ENCODE results near the gene EML1.

Gene EML1

DNA sequence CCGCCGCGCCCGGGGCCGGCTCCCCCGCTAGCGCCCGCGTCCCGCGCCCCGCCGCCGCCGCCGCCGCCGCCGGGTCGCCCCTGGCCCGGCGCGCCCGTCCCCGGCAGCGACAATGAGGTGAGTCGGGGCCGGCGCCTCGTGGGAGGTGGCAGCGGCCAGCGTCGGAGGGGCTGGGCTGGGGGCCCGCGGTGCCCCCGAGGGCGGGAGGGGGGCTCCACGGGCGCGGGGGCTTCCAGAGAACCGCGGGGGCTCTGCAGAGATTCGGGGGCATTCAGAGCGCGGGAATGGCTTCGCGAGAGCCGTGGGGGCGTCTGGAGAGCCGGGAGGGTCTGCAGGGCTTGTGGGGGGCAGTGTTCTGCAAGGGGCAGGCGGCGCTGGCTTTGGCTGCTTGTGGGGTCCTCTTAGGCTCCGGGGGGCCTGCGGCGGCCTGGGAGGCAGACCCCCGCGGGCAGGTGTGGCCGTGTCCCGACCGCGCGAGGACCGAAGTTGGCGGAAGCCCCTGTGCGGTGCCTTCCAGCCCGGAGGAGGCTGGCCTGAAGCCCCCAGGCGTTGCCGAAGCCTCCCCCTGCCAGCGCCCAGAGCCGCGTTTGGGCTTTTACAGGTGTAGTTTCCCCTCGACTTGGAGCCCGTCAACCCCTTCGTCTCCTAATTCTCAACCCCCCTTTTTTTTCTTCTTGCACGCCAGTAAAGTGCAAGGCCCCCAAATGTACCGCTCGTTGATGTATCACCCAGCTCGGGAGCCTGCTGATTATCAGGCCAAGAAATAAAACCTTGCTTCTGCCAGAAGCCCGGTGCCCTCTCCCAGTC is 178.9 kb downstream of the EML1 start:
- DNase-seq = peak; percentile 63

- DNase-seq = no peak
These were observed 179.7 kb downstream of the EML1 start for GRCh38 chr14:99972748-99973466.

DNA sequence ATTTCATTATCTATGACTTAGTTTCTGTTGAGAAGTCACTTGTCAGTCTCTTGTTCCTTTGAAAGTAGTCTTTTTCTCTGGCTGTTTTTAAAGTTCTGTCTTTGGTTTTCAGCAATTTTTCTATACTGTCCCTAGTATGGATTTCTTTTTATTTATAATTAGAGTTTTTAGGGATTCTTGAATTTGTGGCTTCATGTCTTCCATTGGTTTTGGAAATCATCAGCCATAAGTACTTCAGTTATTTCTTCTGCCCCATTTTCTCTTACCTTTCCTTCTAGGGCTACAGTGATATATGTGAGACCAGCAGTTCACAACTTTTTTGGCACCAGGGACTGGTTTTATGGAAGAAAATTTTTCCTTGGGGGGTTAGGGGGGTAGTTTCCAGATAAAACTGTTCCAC is 182.0 kb downstream of the EML1 start:
- no peak for DNase-seq

- no peak for DNase-seq
These were observed 182.8 kb downstream of the EML1 start for GRCh38 chr14:99976021-99976420.

GRCh38 chr14:99976681-99977080 is 183.5 kb downstream of the EML1 start:
- DNase-seq = no peak

DNA sequence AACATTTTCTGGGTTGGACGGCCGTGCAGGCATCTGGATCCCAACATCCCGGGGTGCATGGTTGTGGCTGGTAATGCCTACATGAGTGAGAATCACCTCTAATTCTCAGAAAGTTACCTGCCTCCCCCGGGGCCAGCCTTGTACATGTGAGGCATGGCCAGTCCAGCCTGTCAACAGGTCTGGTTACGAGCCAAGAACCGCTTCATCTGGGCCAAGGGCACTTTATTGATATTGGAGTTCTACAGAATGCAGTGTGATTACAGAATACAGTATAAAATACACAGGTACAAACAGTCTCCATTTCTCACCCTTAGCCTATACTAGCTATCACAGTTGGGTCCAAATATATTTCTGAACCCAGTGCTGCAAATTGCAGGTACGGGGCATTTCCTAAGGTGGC is 187.1 kb downstream of the EML1 start:
- no peak for DNase-seq

DNA sequence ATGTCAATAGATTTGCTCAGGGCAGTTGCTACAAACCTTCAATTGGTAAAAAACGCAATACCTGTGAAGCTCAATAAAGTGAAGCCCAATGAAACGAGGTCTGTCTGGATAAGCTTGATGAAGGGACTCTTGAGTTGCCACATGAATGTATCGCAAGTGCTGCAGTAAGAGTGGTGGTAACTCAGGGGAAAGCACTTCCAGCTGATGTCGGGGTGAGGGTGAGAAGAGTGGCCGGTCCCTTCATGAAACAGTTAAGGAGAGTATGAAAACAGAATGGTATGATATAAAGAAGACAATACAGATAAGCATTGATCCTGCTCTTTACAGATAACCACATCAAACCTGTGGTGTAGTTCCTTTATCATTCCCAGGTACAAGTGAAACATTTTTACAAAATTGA is 188.6 kb downstream of the EML1 start:
- DNase-seq = no peak

DNA sequence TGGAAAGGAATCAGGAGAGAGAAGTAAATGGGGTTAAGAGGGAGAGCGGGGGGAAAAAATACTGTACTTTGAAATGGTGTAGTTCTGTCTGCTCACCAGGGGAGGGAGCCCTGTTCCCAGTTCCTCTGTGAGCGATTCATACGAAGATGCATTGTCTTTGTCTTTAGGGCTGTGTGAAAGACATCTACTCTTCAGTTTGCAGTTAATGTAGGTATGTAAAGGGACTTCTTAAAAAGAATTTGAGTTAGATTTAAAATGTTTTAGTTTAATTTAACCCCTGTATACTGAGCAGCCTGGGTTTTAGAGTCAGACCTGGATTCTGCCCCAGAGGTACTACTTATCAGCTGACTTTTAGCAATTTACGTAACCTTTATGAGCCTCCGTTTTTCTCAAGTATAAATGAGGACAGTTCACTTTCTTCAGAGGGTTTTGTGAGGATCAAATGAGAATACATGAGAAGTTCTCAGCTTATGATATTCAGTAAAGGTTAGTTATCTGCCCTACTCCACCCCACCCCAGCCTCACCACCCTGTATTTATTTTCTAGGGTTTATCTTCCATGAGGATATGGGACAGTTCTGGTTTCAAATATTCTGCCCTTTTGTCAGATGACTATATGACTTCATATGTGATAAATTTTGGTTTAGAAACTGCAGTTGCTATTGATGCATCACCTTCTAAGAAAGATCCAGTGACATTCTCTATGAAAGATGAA is 189.5 kb downstream of the EML1 start:
- DNase-seq = peak; percentile 65

GRCh38 chr14:99983251-99984015 is 190.2 kb downstream of the EML1 start:
- DNase-seq = no peak

GRCh38 chr14:99984036-99984435 is 190.8 kb downstream of the EML1 start:
- no peak for DNase-seq

- no peak for DNase-seq
These were observed 193.2 kb downstream of the EML1 start for GRCh38 chr14:99986396-99986795.

DNA sequence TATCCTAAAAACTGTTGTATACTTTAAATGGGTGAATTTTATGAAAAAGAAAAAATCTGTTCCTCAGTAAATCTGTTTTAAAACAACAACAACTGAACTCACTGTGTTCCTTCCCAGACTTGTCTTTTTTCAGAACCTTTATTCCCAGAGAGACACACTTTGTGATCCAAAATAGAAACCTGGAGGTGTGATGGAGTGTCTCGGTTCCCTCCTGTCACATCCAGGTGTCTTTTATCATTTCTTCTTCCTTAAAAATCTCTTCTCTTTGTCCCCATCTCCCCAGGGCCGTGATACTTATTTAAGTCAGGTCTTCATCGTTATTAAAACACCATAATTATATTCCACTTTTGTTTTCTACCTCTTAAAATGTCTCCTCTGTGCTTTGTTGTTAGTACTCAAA is 195.8 kb downstream of the EML1 start:
- DNase-seq = no peak

- no peak for DNase-seq
These were observed 197.3 kb downstream of the EML1 start for GRCh38 chr14:99990268-99991170.

- DNase-seq = no peak
These were observed 198.1 kb downstream of the EML1 start for GRCh38 chr14:99991331-99991730.
